Measurements from ENCODE around the gene RAB31.

GRCh38 chr18:9900699-9901098 is 192.6 kb downstream of the RAB31 start:
- TF ChIP-seq CTCF (IDR thresholded peaks at IDR 0.05) (no peak), POLR2A (IDR thresholded peaks at IDR 0.05) (no peak)
